HepG2 (cell line): ENCODE data around the gene UNC5C. TPM values are rescaled to one million over a fixed set of nuclear protein-coding genes. Genes with fewer than 3 reads are reported as not detected.

Experiments used
- ATAC-seq: fragments of 200-7000 bp; cut with Tn5 transposase; 3 replicates; pipeline ENCODE4 v1.9.1; 2020; ENCODE audit warnings: mild to moderate bottlenecking, moderate library complexity
- BruUV-seq: library from RNA; stranded (reverse); fragments of 400-500 nt; replicated peaks from 2 replicates; lab custom pipeline; 2021; lab: Mats Ljungman, UMichigan
- CTCF ChIA-PET: fragments of 300-600 bp; formaldehyde crosslinking; extraction: SDS; loops from one replicate; lab custom pipeline; 2021; ENCODE audit warnings: low total read pairs, inconsistent platforms, low intra/inter-chr PET ratio; lab: Yijun Ruan, JAX
- POLR2A ChIA-PET: fragments of 350-600 bp; sonication (Branson Sonifier 250); formaldehyde crosslinking; loops from one replicate; lab custom pipeline; 2020; ENCODE audit warnings: antibody characterized with exemption, inconsistent platforms; lab: Yijun Ruan, JAX
- DNase-seq: peaks from one replicate; pipeline ENCODE4 v3.0.0-alpha.2; 2015; ENCODE audit warnings: low spot score
- FAIRE-seq: peaks from 3 replicates; lab custom pipeline; 2011; peaks lifted over from hg19 to GRCh38; lab: Jason Lieb, UNC
- H2AFZ ChIP-seq: one replicate; pipeline ENCODE4 v1.6.1; 2011; ENCODE audit warnings: low read length, inconsistent platforms
- H3K27ac ChIP-seq: fragments of 300-600 bp; 3 replicates; pipeline ENCODE4 v1.8.0; 2011; ENCODE audit warnings: mixed run types, mild to moderate bottlenecking, mixed read lengths, low read length, inconsistent platforms; ENCODE audit not compliant: insufficient read depth; ENCODE audit errors: extremely low read length
- H3K27me3 ChIP-seq, 2 experiments: fragments of 200-600 bp in 1 of 2; 2 replicates in 1 of 2; 3 replicates in 1 of 2; pipeline versions ENCODE4 v1.6.0 to v1.8.0; 2011; ENCODE audit warnings: low read length in 2 of 2, mild to moderate bottlenecking in 2 of 2, moderate library complexity in 2 of 2, inconsistent platforms in 1 of 2; ENCODE audit not compliant: insufficient read depth in 2 of 2, control insufficient read depth in 1 of 2
- H3K36me3 ChIP-seq, 2 experiments: fragments of 200-600 bp in 1 of 2; replicated peaks in 1 of 2; 2 replicates in 1 of 2; 3 replicates in 1 of 2; pipeline versions ENCODE4 v1.5.1 to v1.8.0; 2011; ENCODE audit warnings: low read length in 2 of 2, inconsistent platforms in 1 of 2; ENCODE audit not compliant: insufficient read depth in 2 of 2, control insufficient read depth in 1 of 2
- H3K4me1 ChIP-seq: 2 replicates; pipeline ENCODE4 v1.5.1; 2012; ENCODE audit warnings: low read length, inconsistent platforms; ENCODE audit not compliant: insufficient read depth
- H3K4me2 ChIP-seq: 2 replicates; pipeline ENCODE4 v1.6.0; 2011; ENCODE audit warnings: low read depth, low read length, inconsistent platforms
- H3K4me3 ChIP-seq, 3 experiments: fragments of 200-600 bp in 1 of 3; sonication (generic), shearing (Covaris generic) in 1 of 3; replicated peaks in 1 of 3; 2 replicates each; pipeline ENCODE4 v1.5.1; 2011 to 2016; ENCODE audit warnings: low read length in 3 of 3, inconsistent platforms in 2 of 3, low read depth in 2 of 3, mild to moderate bottlenecking in 2 of 3, control low read depth in 1 of 3, mixed read lengths in 1 of 3; ENCODE audit not compliant: insufficient read depth in 1 of 3
- H3K79me2 ChIP-seq: one replicate; pipeline ENCODE4 v1.6.1; 2011; ENCODE audit warnings: low read length, inconsistent platforms; ENCODE audit not compliant: insufficient read depth
- H3K9ac ChIP-seq: 2 replicates; pipeline ENCODE4 v1.6.0; 2011; ENCODE audit warnings: mild to moderate bottlenecking, low read depth, low read length, inconsistent platforms; ENCODE audit not compliant: insufficient read depth
- H3K9me3 ChIP-seq: 2 replicates; pipeline ENCODE4 v1.5.1; 2012; ENCODE audit warnings: mild to moderate bottlenecking, low read length
- H4K20me1 ChIP-seq: 2 replicates; pipeline ENCODE4 v1.6.0; 2011; ENCODE audit warnings: inconsistent platforms, mild to moderate bottlenecking, low read length, moderate library complexity; ENCODE audit not compliant: insufficient read depth
- HDAC2 ChIP-seq: sonication (generic); formaldehyde crosslinking; IDR thresholded peaks from 2 replicates; pipeline ENCODE4 v1.4.0; 2020; ENCODE audit warnings: missing genetic modification reagents
- HOXA3 ChIP-seq: sonication (generic); formaldehyde crosslinking; IDR thresholded peaks from 2 replicates; pipeline ENCODE4 v1.5.0; 2020; ENCODE audit warnings: missing genetic modification reagents
- MXD4 ChIP-seq: IDR thresholded peaks from 2 replicates; pipeline ENCODE4 v1.6.1; 2016; ENCODE audit warnings: mild to moderate bottlenecking, missing biosample characterization, missing genetic modification reagents
- NFE2L2 ChIP-seq: fragments of 150-350 bp; IDR thresholded peaks from 2 replicates; pipeline ENCODE4 v1.6.1; 2014; ENCODE audit warnings: low read length
- SAP130 ChIP-seq: IDR thresholded peaks from 2 replicates; pipeline ENCODE4 v1.6.1; 2016; ENCODE audit warnings: low read depth
- ZNF205 ChIP-seq: IDR thresholded peaks from 2 replicates; pipeline ENCODE4 v1.6.1; 2018; ENCODE audit warnings: missing biosample characterization, missing genetic modification reagents
- ZNF567 ChIP-seq: sonication (generic); formaldehyde crosslinking; IDR thresholded peaks from 2 replicates; pipeline ENCODE4 v1.8.1; 2023; ENCODE audit warnings: mild to moderate bottlenecking, missing genetic modification reagents, borderline replicate concordance
- ZNF775 ChIP-seq: sonication (generic); formaldehyde crosslinking; IDR thresholded peaks from 2 replicates; pipeline ENCODE4 v1.4.0; 2020; ENCODE audit warnings: missing genetic modification reagents, mild to moderate bottlenecking, moderate library complexity, borderline replicate concordance
- ZNF883 ChIP-seq: sonication (generic); formaldehyde crosslinking; IDR thresholded peaks from 2 replicates; pipeline ENCODE4 v1.5.1; 2020; ENCODE audit warnings: mild to moderate bottlenecking, missing genetic modification reagents; ENCODE audit errors: not compliant biosample characterization
- ZNF891 ChIP-seq: sonication (generic); formaldehyde crosslinking; IDR thresholded peaks from 2 replicates; pipeline ENCODE4 v1.5.0; 2020; ENCODE audit warnings: mild to moderate bottlenecking, missing genetic modification reagents
- WGBS: methylation state at CpG from one replicate; pipeline ENCODE4 v1.1.6; 2017; ENCODE audit warnings: low lambda C conversion rate; 5-methylcytosine and 5-hydroxymethylcytosine counted together
- in situ Hi-C: cut with HindIII; loops from 2 replicates; pipeline ENCODE4 v1.10.0; 2017; ENCODE audit warnings: low pct_unique_long_range_greater_than_20kb; ENCODE audit not compliant: extremely low pct_ligation_motif_present
- intact Hi-C: fragments of 100-400 bp; cut with micrococcal nuclease; formaldehyde crosslinking; loops from one replicate; pipeline ENCODE4 v1.10.0; 2022; ENCODE audit not compliant: unreplicated experiment
- polyA plus RNA-seq, 8 experiments: library from polyadenylated mRNA; depleted of rRNA in 3 of 8; stranded (reverse) in 7 of 8; unstranded in 1 of 8; fragments of >200 nt; fragmentation: Illumina TruSeq in 4 of 8; extraction: Trizol in 4 of 8; gene quantifications; 2 replicates each; pipeline versions ENCODE4 v1.2.1 to v1.2.3, GENCODE V29; 2011 to 2016; ENCODE audit warnings: low read depth in 4 of 8, missing spikeins in 1 of 8, mixed read lengths in 1 of 8; ENCODE audit not compliant: insufficient read depth in 1 of 8
- total RNA-seq, 5 experiments: library from RNA; depleted of rRNA; stranded (reverse); fragments of >200 nt; fragmentation: Illumina TruSeq; extraction: Trizol; gene quantifications; 2 replicates each; pipeline ENCODE4 v1.2.3, GENCODE V29; 2016; ENCODE audit warnings: low read depth in 1 of 5
- TF ChIP-seq, protein P1 (sequence below): sonication (generic); formaldehyde crosslinking; IDR thresholded peaks from 2 replicates; pipeline ENCODE4 v1.9.0; 2021; ENCODE audit warnings: missing genetic modification reagents, borderline replicate concordance
- TF ChIP-seq, protein P2 (sequence below): IDR thresholded peaks from 2 replicates; pipeline ENCODE4 v1.6.1; 2016; ENCODE audit warnings: mild to moderate bottlenecking, missing biosample characterization, missing genetic modification reagents
- TF ChIP-seq, protein P3 (sequence below): sonication (generic); formaldehyde crosslinking; IDR thresholded peaks from 2 replicates; pipeline ENCODE4 v1.8.0; 2022; ENCODE audit warnings: mild to moderate bottlenecking, missing genetic modification reagents, moderate library complexity
- TF ChIP-seq, protein P4 (sequence below): sonication (generic); formaldehyde crosslinking; IDR thresholded peaks from 2 replicates; pipeline ENCODE4 v1.4.0; 2020; ENCODE audit warnings: missing genetic modification reagents

Gene UNC5C
- total and polyA plus RNA-seq, 2 of the 13 experiments (the other 11 are each of a cell fraction or from before 2014, with no cell fraction given), result not detected

DNA sequence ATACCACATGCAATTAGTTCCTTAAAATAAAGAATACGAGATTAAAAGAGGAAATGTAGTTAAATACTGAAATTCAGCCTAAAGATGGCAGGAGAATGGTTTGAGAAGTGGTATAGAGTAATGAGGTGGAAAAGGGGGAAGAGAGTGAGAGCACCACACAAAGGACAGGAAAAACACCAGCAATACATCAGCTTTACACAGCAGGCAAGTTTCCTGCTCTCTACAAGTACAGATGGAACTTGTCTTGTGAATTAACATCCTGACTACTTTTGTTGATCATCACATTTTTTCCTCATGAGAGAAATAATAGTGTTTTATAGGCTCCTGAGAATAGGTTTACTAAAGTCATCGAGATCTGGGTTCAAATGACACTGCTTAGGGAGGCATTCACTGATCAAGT, 2.9 kb upstream of the UNC5C start (continued):
- TF ChIP-seq, protein P1, sequence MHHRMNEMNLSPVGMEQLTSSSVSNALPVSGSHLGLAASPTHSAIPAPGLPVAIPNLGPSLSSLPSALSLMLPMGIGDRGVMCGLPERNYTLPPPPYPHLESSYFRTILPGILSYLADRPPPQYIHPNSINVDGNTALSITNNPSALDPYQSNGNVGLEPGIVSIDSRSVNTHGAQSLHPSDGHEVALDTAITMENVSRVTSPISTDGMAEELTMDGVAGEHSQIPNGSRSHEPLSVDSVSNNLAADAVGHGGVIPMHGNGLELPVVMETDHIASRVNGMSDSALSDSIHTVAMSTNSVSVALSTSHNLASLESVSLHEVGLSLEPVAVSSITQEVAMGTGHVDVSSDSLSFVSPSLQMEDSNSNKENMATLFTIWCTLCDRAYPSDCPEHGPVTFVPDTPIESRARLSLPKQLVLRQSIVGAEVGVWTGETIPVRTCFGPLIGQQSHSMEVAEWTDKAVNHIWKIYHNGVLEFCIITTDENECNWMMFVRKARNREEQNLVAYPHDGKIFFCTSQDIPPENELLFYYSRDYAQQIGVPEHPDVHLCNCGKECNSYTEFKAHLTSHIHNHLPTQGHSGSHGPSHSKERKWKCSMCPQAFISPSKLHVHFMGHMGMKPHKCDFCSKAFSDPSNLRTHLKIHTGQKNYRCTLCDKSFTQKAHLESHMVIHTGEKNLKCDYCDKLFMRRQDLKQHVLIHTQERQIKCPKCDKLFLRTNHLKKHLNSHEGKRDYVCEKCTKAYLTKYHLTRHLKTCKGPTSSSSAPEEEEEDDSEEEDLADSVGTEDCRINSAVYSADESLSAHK, result no peak
- TF ChIP-seq HOXA3 (CRISPR knock-in tag) (no peak), NFE2L2 (no peak), ZNF891 (no peak), ZNF775 (CRISPR knock-in tag) (no peak)
- TF ChIP-seq, protein P2, sequence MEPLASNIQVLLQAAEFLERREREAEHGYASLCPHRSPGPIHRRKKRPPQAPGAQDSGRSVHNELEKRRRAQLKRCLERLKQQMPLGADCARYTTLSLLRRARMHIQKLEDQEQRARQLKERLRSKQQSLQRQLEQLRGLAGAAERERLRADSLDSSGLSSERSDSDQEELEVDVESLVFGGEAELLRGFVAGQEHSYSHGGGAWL (CRISPR knock-in tag), result no peak
- TF ChIP-seq, all 625 proteins: peak for 0

GRCh38 chr4:95550115-95550987, 1.6 kb upstream of the UNC5C start:
- CTCF ChIA-PET, result no interaction called here
- intact Hi-C loops (no loop called here), in situ Hi-C loops (no loop called here)
- Histone ChIP-seq H3K27ac (no peak overlapping the region), H3K4me2 (no peak overlapping the region), H3K4me3 (no peak overlapping the region), H3K27me3 (peaks cover 0 to 16% of the 10 kb centered on the region in 2 experiments; a peak in 2 of 5 replicates), H3K9me3 (no peaks in the 10 kb centered on the region), H3K4me1 (no peaks in the 10 kb centered on the region), H2AFZ (no peak overlapping the region), H3K9ac (no peak overlapping the region), H3K79me2 (no peaks in the 10 kb centered on the region), H4K20me1 (no peaks in the 10 kb centered on the region), H3K36me3 (no peaks in the 10 kb centered on the region)
- DNase-seq (no peak), FAIRE-seq (no peak), ATAC-seq (no peak)
- BruUV-seq, result no TSS peak
- 48% methylated on average over 6 of the region's 6 CpGs for WGBS
- POLR2A ChIA-PET, result no interaction called here
- no peak for TF ChIP-seq ZNF883 (CRISPR knock-in tag)
- TF ChIP-seq ZNF205 (CRISPR knock-in tag), result no peak
- no peak for TF ChIP-seq HDAC2 (CRISPR knock-in tag)
- no peak for TF ChIP-seq SAP130 (CRISPR knock-in tag)
- TF ChIP-seq MXD4 (CRISPR knock-in tag), result no peak
- TF ChIP-seq, protein P3, sequence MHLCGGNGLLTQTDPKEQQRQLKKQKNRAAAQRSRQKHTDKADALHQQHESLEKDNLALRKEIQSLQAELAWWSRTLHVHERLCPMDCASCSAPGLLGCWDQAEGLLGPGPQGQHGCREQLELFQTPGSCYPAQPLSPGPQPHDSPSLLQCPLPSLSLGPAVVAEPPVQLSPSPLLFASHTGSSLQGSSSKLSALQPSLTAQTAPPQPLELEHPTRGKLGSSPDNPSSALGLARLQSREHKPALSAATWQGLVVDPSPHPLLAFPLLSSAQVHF (CRISPR knock-in tag), result no peak
- TF ChIP-seq ZNF567 (CRISPR knock-in tag), result no peak
- TF ChIP-seq, protein P4, sequence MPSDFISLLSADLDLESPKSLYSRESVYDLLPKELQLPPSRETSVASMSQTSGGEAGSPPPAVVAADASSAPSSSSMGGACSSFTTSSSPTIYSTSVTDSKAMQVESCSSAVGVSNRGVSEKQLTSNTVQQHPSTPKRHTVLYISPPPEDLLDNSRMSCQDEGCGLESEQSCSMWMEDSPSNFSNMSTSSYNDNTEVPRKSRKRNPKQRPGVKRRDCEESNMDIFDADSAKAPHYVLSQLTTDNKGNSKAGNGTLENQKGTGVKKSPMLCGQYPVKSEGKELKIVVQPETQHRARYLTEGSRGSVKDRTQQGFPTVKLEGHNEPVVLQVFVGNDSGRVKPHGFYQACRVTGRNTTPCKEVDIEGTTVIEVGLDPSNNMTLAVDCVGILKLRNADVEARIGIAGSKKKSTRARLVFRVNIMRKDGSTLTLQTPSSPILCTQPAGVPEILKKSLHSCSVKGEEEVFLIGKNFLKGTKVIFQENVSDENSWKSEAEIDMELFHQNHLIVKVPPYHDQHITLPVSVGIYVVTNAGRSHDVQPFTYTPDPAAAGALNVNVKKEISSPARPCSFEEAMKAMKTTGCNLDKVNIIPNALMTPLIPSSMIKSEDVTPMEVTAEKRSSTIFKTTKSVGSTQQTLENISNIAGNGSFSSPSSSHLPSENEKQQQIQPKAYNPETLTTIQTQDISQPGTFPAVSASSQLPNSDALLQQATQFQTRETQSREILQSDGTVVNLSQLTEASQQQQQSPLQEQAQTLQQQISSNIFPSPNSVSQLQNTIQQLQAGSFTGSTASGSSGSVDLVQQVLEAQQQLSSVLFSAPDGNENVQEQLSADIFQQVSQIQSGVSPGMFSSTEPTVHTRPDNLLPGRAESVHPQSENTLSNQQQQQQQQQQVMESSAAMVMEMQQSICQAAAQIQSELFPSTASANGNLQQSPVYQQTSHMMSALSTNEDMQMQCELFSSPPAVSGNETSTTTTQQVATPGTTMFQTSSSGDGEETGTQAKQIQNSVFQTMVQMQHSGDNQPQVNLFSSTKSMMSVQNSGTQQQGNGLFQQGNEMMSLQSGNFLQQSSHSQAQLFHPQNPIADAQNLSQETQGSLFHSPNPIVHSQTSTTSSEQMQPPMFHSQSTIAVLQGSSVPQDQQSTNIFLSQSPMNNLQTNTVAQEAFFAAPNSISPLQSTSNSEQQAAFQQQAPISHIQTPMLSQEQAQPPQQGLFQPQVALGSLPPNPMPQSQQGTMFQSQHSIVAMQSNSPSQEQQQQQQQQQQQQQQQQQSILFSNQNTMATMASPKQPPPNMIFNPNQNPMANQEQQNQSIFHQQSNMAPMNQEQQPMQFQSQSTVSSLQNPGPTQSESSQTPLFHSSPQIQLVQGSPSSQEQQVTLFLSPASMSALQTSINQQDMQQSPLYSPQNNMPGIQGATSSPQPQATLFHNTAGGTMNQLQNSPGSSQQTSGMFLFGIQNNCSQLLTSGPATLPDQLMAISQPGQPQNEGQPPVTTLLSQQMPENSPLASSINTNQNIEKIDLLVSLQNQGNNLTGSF, result no peak
